Chondrocyte (in vitro differentiated cells): ENCODE results near the gene UGT2B11. TPM values are rescaled to one million over a fixed set of nuclear protein-coding genes. Genes with fewer than 3 reads are reported as not detected.
"Not testable (repeated sequence)": the region's sequence is repeated elsewhere in the genome, so short reads cannot be mapped to it uniquely, and the experiment has no call there.

ENCODE experiments used
- DNase-seq: peaks from one replicate; pipeline ENCODE4 v3.0.0; 2021; ENCODE audit warnings: mixed read lengths, low spot score
- H3K27ac Mint-ChIP-seq: one replicate; pipeline ENCODE4 v1.8.0; 2021; ENCODE audit warnings: mild to moderate bottlenecking, moderate library complexity, mixed read lengths; ENCODE audit not compliant: unreplicated experiment
- H3K27me3 Mint-ChIP-seq: 2 replicates; pipeline ENCODE4 v1.8.0; 2021; ENCODE audit warnings: low read depth, mixed read lengths
- H3K36me3 Mint-ChIP-seq: 2 replicates; pipeline ENCODE4 v1.8.0; 2021; ENCODE audit warnings: low read depth, mixed read lengths
- H3K4me1 Mint-ChIP-seq: 2 replicates; pipeline ENCODE4 v1.8.0; 2021; ENCODE audit warnings: low read depth, mild to moderate bottlenecking, mixed read lengths
- H3K4me3 Mint-ChIP-seq: one replicate; pipeline ENCODE4 v1.8.0; 2021; ENCODE audit warnings: mild to moderate bottlenecking, moderate library complexity, mixed read lengths; ENCODE audit not compliant: unreplicated experiment
- H3K9me3 Mint-ChIP-seq: 2 replicates; pipeline ENCODE4 v1.8.0; 2021; ENCODE audit warnings: low read depth, mixed read lengths
- long read RNA-seq: library from polyadenylated mRNA; stranded (forward); transcript quantifications from one replicate; pipeline ENCODE4 v2.0.0, GENCODE V29; 2021
- total RNA-seq: library from RNA; stranded (reverse); gene quantifications from 3 replicates; pipeline ENCODE4 v1.2.1, GENCODE V29; 2021
- TF ChIP-seq, protein P1 (sequence below): fragments of 200-600 bp; sonication (generic); IDR thresholded peaks from 2 replicates; pipeline ENCODE4 v1.5.0; 2021; ENCODE audit warnings: antibody characterized with exemption, mild to moderate bottlenecking, moderate library complexity

Gene UGT2B11
- total RNA-seq: not detected in 3 replicates
- long read RNA-seq: 0 reads

- no peak for DNase-seq
- H3K4me3 Mint-ChIP-seq: no peak within 1 kb of the TSS
- no peak within 1 kb of the TSS for H3K27ac Mint-ChIP-seq
- H3K9me3 Mint-ChIP-seq: no peaks in the 10 kb centered on the region
- peaks cover 4% of the 10 kb centered on the region for H3K27me3 Mint-ChIP-seq
- H3K4me1 Mint-ChIP-seq: no peaks in the 10 kb centered on the region
- H3K36me3 Mint-ChIP-seq: no peaks in the 10 kb centered on the region
- TF ChIP-seq, protein P1, sequence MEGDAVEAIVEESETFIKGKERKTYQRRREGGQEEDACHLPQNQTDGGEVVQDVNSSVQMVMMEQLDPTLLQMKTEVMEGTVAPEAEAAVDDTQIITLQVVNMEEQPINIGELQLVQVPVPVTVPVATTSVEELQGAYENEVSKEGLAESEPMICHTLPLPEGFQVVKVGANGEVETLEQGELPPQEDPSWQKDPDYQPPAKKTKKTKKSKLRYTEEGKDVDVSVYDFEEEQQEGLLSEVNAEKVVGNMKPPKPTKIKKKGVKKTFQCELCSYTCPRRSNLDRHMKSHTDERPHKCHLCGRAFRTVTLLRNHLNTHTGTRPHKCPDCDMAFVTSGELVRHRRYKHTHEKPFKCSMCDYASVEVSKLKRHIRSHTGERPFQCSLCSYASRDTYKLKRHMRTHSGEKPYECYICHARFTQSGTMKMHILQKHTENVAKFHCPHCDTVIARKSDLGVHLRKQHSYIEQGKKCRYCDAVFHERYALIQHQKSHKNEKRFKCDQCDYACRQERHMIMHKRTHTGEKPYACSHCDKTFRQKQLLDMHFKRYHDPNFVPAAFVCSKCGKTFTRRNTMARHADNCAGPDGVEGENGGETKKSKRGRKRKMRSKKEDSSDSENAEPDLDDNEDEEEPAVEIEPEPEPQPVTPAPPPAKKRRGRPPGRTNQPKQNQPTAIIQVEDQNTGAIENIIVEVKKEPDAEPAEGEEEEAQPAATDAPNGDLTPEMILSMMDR: no peak
Measured at GRCh38 chr4:69214716-69215115, at the start of gene UGT2B11. Gene UGT2B11 (minus strand): TSS chr4:69214748. CDS start chr4:69214722, 26 bp downstream.

DNA sequence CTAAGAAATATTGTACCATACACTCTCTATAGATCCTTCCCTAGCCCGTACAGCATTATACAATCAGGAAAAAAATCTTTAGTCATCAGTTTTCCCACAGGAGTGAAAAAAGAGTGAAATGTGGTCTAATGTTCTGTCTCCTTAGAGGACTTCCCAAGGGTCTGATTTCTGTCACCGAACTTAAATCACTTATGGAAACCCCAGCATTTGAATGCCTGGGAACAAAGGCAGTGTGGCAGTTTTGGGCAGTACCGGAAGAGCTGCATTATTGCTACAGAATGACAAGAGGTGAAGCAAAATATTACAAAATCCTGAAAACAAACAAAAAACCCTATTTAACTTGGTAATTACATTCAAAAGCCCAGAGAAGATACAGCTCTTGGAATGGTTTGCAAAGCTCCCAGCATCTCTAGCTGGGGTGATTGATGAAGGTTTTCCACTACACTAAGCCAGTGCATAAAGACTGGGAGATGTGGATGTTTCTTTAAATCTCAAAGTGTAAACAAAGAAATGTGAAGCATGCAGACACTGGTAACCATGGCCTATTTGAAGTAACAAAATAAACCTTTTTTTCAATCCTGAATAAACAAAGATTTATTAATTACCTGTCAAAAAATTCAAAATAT, 38.7 kb upstream of the UGT2B11 start:
- not testable (repeated sequence) for H3K27me3 Mint-ChIP-seq, DNase-seq, H3K36me3 Mint-ChIP-seq, H3K4me1 Mint-ChIP-seq, H3K4me3 Mint-ChIP-seq, H3K27ac Mint-ChIP-seq, H3K9me3 Mint-ChIP-seq

GRCh38 chr4:69250884-69251283, 36.3 kb upstream of the UGT2B11 start:
- not testable (repeated sequence) for H3K4me1 Mint-ChIP-seq

GRCh38 chr4:69242562-69243240, 28.2 kb upstream of the UGT2B11 start:
- H3K9me3 Mint-ChIP-seq: peaks cover 19% of the 10 kb centered on the region
- H3K27me3 Mint-ChIP-seq, H3K4me1 Mint-ChIP-seq, H3K27ac Mint-ChIP-seq, H3K4me3 Mint-ChIP-seq, H3K36me3 Mint-ChIP-seq, DNase-seq: not testable (repeated sequence)

More at GRCh38 chr4:69250884-69251283, 36.3 kb upstream of the UGT2B11 start:
- peaks cover 11% of the 10 kb centered on the region for H3K9me3 Mint-ChIP-seq
- H3K36me3 Mint-ChIP-seq, H3K27ac Mint-ChIP-seq, H3K27me3 Mint-ChIP-seq, DNase-seq, H3K4me3 Mint-ChIP-seq: not testable (repeated sequence)

- not testable (repeated sequence) for H3K27me3 Mint-ChIP-seq, H3K27ac Mint-ChIP-seq, H3K4me3 Mint-ChIP-seq, DNase-seq, H3K36me3 Mint-ChIP-seq, H3K4me1 Mint-ChIP-seq
- H3K9me3 Mint-ChIP-seq: peaks cover 17% of the 10 kb centered on the region
Measured at GRCh38 chr4:69241746-69242145, 27.2 kb upstream of the UGT2B11 start.

- H3K36me3 Mint-ChIP-seq, H3K4me3 Mint-ChIP-seq, H3K4me1 Mint-ChIP-seq, H3K9me3 Mint-ChIP-seq, H3K27ac Mint-ChIP-seq, H3K27me3 Mint-ChIP-seq, DNase-seq: not testable (repeated sequence)
Measured at GRCh38 chr4:69240787-69241186, 26.2 kb upstream of the UGT2B11 start.

- no peak for DNase-seq
- Mint-ChIP-seq H3K4me3 (no peak overlapping the region), H3K27ac (no peak overlapping the region), H3K36me3 (no peaks in the 10 kb centered on the region), H3K27me3 (peaks cover 2% of the 10 kb centered on the region), H3K9me3 (peaks cover 5% of the 10 kb centered on the region), H3K4me1 (no peaks in the 10 kb centered on the region)
- TF ChIP-seq, protein P1: no peak
Measured at GRCh38 chr4:69239557-69240168, 25.1 kb upstream of the UGT2B11 start.
